T-helper 1 cell (primary cell): ENCODE data around the gene PCYT1B.

ENCODE experiments used
- DNase-seq, 5 donors: peaks; one replicate each; pipeline ENCODE4 v3.0.0-alpha.2; 2012 to 2020

Gene PCYT1B

GRCh38 chrX:24515447-24515846, 131.7 kb downstream of the PCYT1B start:
- DNase-seq: no peak

- peak in 1 of 5 donors; percentile 76 for DNase-seq
These were observed 133.7 kb downstream of the PCYT1B start for GRCh38 chrX:24513416-24513815.

GRCh38 chrX:24508375-24508774, 138.8 kb downstream of the PCYT1B start:
- DNase-seq: no peak
